Suprapubic skin (tissue), 4 donors: ENCODE results near the gene NFKB2.

Source experiments
- EP300 ChIP-seq: sonication (generic); formaldehyde crosslinking; IDR thresholded peaks from one replicate; pipeline ENCODE4 v1.6.1; 2017; ENCODE audit warnings: antibody characterized with exemption
- POLR2A ChIP-seq, 2 donors: fragments of 450-650 bp; IDR thresholded peaks; one replicate each; pipeline ENCODE4 v1.6.1; 2017; ENCODE audit warnings: antibody characterized with exemption in 2 of 2, mild to moderate bottlenecking in 2 of 2, moderate library complexity in 2 of 2
- POLR2AphosphoS5 ChIP-seq, 3 donors: sonication (generic); formaldehyde crosslinking; IDR thresholded peaks; one replicate each; pipeline ENCODE4 v1.6.1; 2017; ENCODE audit warnings: antibody characterized with exemption in 3 of 3
- TF ChIP-seq, protein P1 (sequence below), 2 donors: fragments of 200-600 bp in 1 of 2; fragments of 450-650 bp in 1 of 2; sonication (generic) in 1 of 2; IDR thresholded peaks; one replicate each; pipeline ENCODE4 v1.5.1; 2016 to 2019; ENCODE audit warnings: antibody characterized with exemption in 2 of 2, mild to moderate bottlenecking in 1 of 2, moderate library complexity in 1 of 2

- TF ChIP-seq, protein P1, sequence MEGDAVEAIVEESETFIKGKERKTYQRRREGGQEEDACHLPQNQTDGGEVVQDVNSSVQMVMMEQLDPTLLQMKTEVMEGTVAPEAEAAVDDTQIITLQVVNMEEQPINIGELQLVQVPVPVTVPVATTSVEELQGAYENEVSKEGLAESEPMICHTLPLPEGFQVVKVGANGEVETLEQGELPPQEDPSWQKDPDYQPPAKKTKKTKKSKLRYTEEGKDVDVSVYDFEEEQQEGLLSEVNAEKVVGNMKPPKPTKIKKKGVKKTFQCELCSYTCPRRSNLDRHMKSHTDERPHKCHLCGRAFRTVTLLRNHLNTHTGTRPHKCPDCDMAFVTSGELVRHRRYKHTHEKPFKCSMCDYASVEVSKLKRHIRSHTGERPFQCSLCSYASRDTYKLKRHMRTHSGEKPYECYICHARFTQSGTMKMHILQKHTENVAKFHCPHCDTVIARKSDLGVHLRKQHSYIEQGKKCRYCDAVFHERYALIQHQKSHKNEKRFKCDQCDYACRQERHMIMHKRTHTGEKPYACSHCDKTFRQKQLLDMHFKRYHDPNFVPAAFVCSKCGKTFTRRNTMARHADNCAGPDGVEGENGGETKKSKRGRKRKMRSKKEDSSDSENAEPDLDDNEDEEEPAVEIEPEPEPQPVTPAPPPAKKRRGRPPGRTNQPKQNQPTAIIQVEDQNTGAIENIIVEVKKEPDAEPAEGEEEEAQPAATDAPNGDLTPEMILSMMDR (IDR thresholded peaks at IDR 0.05): no peak
- TF ChIP-seq POLR2A (IDR thresholded peaks at IDR 0.05) (no peak), EP300 (no peak), POLR2AphosphoS5 (IDR thresholded peaks at IDR 0.05) (no peak)
Measured at GRCh38 chr10:102379383-102379782, 16.1 kb upstream of the NFKB2 start.
